GM18511 (cell line): ENCODE data around the gene MMEL1.
"Not testable (repeated sequence)": the region's sequence is repeated elsewhere in the genome, so short reads cannot be mapped to it uniquely, and the experiment has no call there.

Experiments used
- ATAC-seq: cut with Tn5 transposase; IDR thresholded peaks from one replicate; pipeline ENCODE4 v1.9.1; 2021; ENCODE audit warnings: mild to moderate bottlenecking, moderate library complexity; ENCODE audit not compliant: unreplicated experiment

Gene MMEL1

DNA sequence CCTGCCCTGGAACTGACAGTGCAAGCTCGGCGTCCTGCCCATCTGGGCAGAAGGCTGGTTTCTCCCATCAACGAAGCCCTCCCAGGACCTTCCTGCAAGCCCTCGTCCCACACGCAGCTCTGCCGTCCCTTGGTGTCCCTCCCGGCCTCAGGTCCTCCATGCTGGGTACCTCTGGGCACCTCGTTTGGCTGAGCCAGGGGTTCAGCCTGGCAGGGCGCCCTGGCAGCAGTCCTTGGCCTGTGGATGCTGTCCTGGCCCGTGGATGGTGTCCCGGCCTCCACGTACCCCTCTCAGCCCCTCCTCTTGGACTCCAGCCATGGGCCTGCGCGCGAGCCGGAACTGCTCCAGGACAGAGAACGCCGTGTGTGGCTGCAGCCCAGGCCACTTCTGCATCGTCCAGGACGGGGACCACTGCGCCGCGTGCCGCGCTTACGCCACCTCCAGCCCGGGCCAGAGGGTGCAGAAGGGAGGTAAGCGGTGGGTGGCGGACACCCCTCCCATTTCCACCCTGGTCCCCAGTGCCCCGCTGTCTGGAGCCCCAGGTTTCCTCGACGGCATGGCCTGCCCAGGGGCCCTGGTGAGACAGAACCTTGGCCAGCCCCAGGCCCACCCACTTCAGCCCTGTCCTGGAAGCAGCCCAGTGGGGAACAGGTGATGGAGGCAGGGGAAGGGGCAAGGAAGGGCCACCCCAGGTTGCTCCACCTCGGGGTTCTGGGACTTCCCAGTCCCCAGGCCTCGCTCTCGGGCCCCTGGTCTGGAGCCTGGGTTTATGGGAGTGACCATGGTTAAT is 73.1 kb downstream of the MMEL1 start:
- ATAC-seq: no peak

DNA sequence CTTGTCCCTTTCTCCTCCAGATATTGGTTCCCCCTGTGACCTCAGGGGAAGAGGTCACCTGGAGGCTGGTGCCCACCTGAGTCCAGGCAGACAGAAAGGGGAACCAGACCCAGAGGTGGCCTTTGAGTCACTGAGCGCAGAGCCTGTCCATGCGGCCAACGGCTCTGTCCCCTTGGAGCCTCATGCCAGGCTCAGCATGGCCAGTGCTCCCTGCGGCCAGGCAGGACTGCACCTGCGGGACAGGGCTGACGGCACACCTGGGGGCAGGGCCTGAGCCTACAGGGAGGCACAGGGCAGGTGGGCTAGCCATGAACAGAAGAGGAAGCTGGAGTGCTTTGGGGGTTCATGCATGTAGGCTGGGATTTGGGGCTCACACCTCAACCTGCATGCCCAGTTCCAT is 74.0 kb downstream of the MMEL1 start:
- no peak for ATAC-seq

DNA sequence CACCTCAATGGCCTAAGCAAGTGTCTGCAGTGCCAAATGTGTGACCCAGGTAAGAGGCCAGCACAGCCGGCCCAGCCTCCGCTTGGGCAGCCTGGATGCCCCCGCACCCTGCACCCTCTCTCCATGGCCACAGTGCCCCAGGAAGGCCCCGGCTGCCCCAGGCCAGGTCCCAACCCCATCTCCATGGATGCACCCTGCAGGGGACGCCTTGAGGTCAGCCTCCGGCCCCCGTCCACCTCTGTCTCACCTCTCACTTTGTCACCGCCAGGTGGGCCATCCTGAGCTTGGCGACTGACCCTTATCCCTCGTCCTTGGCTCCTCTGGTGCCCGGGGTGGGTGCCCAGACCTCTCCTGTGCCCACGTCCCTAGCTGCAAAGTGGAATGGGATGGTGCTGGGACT is 74.4 kb downstream of the MMEL1 start:
- ATAC-seq: no peak

DNA sequence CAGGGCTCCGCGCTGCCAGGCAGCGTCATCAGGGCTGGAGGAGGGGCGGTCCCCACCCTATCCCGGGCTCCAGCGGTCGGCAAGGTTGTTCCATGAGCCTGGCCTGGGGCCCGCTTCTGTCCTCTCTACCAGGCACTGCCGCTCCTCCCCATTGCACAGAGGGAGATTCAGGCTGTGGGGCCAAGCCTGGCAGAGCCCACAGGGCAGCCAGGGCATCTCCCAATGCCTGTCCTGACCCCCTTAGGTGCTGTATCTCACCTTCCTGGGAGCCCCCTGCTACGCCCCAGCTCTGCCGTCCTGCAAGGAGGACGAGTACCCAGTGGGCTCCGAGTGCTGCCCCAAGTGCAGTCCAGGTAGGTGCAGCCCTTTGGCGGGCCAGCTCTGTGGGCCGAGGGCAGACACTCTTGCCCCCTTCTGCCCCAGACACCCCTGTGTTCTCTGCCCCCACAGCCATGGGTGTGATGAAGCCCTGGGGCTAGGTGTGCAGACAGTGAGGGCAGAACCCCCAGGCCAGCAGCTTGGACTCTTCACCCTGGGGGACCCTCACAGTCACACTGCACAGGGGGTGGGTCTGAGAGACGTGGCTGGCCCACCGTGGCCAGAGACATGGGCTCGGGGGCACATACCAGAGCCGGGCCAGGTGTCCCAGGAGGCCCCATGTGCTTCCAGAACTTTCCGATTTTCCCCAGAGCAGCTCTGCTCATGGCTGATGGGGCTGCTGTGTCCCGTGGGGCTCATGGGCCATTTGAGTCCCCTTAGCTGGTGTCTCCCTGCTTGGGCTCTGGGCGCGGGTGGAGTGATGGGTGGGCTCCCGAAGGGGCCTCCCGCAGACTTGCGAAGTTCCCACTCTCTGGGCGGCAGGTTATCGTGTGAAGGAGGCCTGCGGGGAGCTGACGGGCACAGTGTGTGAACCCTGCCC is 75.1 kb downstream of the MMEL1 start:
- no peak for ATAC-seq

DNA sequence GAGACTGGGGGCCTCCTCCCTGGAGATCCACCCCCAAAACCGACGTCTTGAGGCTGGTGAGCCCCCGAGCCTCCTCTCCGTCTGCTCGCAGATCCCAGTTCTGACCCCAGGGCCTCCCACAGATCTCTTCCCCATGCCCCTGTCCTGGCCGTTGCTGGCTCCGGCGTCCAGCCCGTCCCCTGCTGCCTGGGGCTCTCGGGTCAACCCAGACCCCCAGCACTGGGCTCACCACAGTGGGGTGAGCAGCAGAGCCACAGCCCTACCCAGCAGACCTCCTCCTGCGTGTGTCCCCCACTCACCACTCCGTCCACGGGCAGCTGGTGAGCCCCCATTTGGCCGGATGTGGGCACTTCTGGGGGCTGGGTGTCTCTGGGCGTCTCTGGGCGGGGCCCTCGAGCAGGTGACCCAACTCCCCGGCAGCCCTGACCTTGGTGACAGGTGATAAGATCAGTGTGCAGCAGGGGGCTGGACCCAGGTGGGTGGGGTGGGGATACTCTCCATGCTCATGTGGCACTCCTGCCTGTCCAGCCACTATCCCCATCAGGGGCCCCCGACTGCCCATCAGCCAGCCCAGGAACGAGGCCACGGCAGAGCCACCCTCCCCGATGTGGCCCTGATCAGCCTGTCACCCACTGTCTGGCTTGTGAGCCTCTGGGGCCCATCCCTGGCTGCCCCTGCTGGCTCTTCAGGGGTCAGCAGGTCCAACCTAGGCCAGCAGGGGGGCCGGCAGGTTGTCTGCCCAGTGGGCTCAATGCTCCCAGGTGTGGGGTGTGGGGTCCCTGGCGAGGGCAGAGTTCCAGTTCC is 75.9 kb downstream of the MMEL1 start:
- peak; percentile 36 for ATAC-seq

DNA sequence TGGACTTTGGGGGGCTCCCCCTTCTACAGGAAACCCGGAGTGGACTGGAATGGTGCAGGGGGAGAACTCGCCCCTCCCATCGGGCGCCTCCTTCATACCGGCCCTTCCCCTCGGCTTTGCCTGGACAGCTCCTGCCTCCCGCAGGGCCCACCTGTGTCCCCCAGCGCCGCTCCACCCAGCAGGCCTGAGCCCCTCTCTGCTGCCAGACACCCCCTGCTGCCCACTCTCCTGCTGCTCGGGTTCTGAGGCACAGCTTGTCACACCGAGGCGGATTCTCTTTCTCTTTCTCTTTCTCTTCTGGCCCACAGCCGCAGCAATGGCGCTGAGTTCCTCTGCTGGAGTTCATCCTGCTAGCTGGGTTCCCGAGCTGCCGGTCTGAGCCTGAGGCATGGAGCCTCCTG is 76.5 kb downstream of the MMEL1 start, which contains the start of gene TNFRSF14:
TSS of gene TNFRSF14 (plus strand) at position 95 of the 401 bp plus-strand sequence. CDS start at position 389, 294 bp downstream.
- peak; percentile 43 for ATAC-seq

DNA sequence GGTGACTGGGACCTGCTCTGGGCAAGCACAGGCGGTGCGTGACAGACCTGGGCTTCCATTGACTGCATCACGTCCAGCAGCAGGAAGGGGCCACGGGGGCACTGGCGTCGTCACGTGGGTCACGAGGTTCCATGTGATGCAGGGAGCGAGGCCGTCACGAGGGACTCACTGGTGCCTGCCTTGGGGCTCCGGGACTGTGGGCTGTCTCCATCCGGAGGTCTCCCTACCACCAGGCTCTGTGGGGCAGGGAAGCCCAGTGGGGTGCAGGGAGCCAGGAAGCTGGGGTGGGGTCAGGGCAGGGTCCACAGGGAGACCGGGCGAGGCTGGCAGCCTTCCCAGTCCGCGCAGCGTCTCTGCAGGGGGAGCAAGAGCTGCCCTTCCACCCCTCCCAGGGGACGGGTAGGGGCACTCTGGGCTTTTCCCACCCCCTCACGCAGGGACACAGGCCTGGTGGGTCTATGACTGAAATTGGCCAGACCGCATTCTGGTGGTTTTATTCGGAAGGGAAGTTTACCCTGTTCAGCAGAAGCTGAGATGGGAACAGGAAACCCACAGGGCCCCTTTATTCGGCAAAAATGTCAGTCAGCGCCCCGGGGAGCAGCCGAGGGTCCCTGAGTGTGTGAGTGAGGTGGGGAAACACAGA is 77.1 kb downstream of the MMEL1 start:
- ATAC-seq: peak; percentile 52

DNA sequence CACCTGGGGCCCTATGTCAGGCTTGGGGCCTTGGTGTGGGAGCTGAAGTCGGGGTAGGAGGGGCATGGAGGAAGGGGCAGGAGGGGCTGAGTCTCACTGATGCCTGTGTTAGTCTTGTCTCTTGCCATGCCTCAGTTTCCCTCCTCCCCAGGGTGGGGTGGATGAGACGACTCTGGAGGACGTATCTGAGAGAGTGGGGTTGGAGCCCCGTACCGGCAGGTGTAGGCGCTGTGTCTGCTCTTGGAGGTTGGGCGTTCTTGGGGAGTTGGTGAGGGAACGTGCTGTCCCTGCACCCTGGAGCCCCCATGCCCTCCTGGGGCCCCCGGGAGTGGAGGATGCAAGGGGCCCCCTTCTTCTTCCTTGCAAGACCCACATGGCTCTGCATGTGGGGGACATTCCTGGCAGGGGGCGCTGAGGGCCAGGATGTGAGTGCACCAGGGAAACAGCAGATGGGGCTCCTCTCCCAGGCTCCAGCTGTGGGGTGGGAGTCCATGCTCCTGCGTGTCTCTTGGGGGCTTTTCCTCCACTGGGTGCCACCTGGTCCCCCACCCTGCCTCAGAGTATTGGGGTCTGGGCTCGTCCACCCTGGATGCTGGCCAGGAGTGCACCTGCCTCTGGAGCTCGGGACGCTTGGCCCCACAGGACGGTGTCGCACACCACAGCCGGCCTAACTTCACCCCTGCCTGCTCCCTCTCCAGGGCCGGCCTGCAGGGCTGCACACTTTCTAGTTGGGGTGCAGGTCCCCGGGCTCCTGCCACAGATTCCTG is 78.0 kb downstream of the MMEL1 start:
- ATAC-seq: no peak

DNA sequence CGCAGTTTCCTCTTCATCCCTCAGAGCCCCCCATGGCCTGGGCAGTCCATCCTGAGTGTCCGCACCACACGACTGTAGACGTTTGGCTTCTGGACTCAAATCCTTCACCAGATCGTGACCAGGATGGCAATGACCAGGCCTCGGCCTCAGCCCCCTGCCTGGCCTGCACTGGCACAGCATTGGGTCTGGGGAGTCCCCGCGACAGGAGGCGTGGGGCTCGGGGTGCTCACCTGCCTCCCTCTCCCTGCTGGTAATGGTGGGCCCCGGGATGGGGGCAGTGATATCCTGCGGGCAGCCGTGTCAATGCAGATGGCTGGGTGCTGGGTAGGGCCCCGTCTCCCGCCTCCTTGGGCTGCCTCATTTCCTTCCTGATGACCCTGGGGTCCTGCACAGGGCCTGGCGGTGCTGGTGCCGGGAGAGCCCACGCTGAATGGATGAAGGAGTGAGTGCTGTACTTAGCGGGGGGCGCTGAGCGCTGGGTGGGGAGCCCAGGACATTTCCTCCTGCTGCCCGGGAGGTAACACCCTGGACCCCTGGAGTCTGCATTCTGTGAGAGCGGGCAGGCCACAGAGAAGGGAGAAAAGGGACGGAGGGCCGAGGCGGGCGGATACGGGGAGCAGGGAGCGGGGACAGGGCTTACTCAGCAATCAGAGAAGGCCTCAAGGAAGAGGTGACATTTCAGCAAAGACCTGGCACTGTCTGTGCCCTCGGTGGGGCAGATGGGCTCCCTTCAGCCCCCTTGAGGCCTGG is 78.8 kb downstream of the MMEL1 start:
- no peak for ATAC-seq

DNA sequence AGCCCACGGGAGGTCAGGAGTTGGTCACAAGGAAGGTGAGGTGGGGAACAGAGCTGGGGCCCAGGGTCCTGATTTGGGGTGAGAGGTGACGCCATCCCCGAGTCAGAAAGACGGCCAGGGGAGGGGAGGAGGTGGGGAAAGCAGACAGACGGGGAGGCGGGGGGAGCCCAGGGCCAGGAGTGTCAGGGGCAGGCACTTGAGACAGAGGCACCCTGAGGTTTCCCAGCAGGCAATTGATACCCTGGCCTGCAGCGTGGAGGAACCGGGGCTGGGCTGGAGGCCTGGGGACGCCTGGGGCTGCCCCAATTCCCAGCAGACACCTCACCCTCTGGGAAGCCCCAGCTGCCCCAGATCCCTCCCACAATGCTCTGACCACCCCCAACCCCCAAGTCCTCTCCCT is 79.7 kb downstream of the MMEL1 start:
- not testable (repeated sequence) for ATAC-seq

DNA sequence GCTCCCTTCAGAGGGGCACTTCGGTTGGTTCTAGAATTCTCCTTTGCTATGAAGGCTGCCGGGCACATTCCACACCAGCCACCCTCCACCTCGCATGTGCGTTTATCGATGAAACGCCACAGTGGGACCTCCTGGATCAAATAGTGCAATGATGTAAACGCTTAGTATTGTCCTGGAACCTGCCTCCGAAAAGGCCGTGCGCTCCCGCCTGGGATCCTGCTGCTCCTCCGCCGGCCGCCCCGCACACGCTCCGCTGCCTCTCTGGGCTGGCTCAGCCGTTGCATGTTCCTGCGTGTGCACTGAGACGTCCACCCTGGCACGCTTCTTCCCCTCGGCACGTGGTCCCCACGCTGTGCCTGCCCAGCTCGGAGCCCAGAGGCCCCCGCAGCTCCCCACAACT is 80.6 kb downstream of the MMEL1 start:
- no peak for ATAC-seq

DNA sequence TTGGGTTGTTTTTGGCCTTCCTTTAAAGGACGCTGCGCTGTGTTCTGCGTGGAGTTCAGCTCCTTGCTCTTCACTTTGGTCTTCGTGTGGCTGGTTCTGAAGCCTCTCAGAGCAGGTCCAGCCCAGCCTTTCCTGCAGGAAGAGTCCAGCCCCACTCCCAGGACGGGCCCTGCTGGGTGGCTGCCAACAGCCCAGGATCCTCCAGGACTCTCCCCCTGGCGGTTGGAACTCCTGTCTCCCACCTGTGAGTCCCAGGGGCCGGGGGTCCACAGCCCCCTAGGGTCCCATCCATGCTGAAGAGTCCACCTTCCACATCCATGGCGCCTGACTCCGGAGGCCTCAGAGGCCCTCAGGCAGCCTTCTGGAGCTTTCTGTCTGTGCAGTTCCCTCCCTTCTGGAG is 81.3 kb downstream of the MMEL1 start:
- ATAC-seq: not testable (repeated sequence)

DNA sequence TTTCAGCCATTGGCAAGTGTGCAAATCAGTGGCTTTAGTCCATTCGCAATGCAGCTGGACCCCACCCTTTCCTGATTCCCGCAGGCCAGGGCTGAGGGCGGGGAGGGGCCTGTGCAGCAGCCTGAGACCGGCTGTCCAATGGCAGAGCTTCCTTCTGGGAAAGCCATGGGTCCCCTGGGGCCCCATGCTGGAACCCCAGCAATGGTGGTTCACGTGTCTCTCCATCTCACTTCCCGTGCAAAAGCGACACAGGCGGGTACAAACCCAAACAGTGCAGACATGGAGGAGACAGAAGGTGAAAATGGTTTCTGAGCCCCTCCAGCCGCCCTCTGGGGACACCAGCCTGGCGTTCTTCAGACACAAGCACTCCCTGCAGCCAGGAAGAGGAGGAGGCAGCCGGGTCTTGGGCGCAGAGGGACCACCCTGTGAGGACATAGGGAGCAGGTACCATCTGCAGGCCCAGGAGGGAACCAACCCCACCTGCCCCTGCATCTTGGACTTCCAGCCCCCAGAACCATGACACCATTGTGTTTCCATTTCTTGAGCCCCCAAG is 82.4 kb downstream of the MMEL1 start:
- not testable (repeated sequence) for ATAC-seq

DNA sequence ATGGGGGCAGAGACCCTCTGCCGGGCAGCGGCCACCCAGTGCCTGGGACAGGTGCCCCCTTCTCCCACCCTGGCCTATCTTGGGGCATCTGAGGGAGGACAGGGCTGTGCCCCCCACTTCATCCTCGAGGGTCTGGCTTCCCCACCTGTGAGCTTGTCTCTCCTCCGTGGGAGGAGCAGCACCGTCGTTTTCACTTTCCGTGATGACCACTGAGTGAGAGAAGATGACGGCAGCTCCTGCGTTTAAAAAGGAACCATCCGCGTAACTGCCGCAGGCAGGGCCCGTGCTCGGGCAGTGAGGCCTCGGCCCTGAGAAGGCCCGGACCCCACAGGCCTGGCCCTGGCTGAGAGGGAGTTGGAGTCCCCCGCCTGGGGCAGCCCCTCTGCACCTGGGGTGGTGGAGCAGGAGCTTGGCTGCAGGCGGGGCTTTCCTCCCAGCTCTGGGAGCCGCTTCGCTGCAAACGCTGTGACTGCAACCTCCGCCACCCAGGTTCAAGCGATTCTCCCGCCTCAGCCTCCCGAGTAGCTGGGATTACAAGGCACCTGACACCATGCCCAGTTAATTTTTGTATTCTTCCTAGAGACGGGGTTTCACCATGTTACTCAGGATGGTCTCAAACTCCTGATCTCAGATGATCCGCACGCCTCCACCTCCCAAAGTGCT is 83.3 kb downstream of the MMEL1 start:
- ATAC-seq: not testable (repeated sequence)

DNA sequence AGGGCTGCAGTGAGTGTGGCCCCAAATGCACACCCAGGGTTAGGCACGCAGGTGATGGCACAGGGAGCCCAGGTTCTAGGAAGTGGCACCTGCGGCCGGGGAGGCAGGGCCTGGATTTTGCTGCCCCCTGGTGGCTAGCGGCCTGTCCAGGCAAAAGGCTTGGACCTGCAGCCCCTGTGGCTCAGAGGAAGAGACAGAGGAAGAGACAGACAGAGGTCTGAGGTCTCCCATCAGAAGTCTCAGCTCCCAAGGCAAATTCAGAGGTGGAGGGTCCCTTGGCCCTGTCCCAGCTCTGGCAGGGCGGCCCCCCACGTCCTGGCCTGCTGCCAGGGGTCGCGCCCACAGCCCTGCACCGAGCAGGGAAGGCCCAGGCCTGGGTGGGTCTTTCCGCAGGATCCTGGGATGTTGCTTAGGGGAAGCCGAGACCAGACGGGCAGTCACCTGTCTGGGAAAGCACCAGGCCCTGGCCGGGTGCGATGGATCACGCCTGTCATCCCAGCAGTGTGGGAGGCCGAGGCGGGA is 84.7 kb downstream of the MMEL1 start:
- ATAC-seq: peak; percentile 29

DNA sequence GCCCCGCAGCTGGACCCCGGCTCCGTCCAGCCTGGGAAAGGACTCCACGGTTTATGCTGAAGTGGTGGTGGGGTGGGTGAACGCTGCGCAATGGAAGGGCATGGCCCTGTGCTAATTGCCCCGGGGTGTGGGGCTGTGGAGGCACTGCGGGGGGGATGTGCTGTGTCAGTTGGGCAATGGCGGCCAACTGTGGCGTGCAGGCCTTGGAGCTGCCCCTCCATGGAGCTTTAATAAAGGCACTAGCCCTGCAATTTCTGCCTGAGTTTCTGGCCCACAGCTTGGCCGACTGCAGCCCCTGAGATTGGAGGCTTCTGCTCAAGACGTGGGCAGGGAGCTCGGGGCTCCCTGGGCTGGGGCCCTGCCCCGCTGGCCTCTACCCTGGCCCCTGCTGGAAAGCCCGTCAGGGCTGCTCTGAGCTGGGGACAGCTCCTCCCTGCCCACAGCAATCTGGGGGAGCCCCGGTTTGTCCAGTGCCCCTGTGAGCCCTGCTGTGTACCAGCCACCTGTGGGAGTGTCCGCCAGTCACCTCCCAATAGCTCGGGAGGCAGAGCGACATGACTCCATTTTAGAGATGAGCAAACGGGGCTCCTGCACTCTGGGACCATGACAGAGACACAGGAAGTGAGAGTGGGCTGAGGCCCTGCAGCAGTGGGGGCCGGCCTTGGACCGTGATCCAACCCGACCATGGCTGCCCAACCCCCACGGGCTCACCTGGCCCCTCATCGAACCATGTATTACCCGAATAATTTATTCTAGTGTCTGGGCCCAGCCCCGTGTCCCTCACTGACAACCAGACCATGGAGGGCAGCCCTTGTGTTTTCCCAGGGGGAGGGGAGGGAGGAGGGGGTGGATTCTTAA is 85.4 kb downstream of the MMEL1 start:
- ATAC-seq: peak; percentile 15
